ENCODE data around the gene ZDHHC4. TPM values are rescaled to one million over a fixed set of nuclear protein-coding genes. Genes with fewer than 3 reads are reported as not detected.
A peak's percentile ranks its signal among the peaks of the same experiment; 100 is the strongest.
"Not testable (repeated sequence)": the region's sequence is repeated elsewhere in the genome, so short reads cannot be mapped to it uniquely, and the experiment has no call there.

Gene ZDHHC4
- total RNA-seq, 1 donor from 2014 or later = 36.3 TPM

DNA sequence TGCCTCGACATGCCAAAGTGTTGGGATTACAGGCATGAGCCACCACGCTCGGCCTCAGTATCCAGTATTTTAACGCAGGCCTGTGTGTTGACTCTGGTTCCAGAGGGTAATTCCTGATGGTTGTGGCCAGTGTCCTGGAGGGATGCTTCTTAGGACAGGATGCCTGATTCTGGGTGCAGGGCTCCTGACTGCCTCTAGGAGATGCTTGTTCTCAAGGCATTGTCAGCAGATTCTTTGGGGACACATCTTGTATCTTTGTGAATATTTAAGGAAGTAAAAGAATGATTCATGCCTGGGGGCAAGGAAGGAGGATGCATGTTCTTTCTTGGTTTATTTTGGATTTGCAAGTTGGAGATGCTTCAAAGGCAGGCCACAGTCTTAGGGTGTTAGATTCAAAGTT lies 2.2 kb downstream of the ZDHHC4 start:
- intact Hi-C loops (cut with DNase I) = no loop called here
- H3K9me3 ChIP-seq = no peaks in the 10 kb centered on the region
- H3K27me3 ChIP-seq = no peaks in the 10 kb centered on the region
- peaks cover 8% of the 10 kb centered on the region for H3K4me1 ChIP-seq
- no peak overlapping the region for H3K4me3 ChIP-seq
- H3K36me3 ChIP-seq = peaks cover 0 to 39% of the 10 kb centered on the region in 2 donors
- H3K27ac ChIP-seq = no peak overlapping the region
- DNase-seq (ENCODE audit: extremely low spot score in 2 of 2) = no peak
- TF ChIP-seq POLR2AphosphoS5 (IDR thresholded peaks at IDR 0.05; ENCODE audit: insufficient read depth in 1 of 2, low read depth in 1 of 2) = no peak
- TF ChIP-seq, protein P1, sequence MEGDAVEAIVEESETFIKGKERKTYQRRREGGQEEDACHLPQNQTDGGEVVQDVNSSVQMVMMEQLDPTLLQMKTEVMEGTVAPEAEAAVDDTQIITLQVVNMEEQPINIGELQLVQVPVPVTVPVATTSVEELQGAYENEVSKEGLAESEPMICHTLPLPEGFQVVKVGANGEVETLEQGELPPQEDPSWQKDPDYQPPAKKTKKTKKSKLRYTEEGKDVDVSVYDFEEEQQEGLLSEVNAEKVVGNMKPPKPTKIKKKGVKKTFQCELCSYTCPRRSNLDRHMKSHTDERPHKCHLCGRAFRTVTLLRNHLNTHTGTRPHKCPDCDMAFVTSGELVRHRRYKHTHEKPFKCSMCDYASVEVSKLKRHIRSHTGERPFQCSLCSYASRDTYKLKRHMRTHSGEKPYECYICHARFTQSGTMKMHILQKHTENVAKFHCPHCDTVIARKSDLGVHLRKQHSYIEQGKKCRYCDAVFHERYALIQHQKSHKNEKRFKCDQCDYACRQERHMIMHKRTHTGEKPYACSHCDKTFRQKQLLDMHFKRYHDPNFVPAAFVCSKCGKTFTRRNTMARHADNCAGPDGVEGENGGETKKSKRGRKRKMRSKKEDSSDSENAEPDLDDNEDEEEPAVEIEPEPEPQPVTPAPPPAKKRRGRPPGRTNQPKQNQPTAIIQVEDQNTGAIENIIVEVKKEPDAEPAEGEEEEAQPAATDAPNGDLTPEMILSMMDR (IDR thresholded peaks at IDR 0.05) = no peak
- no peak for TF ChIP-seq POLR2A (IDR thresholded peaks at IDR 0.05)

GRCh38 chr7:6585746-6586432 lies 8.6 kb downstream of the ZDHHC4 start:
- H3K4me1 ChIP-seq = peaks cover 10% of the 10 kb centered on the region
- H3K4me3 ChIP-seq; DNase-seq (ENCODE audit: extremely low spot score in 2 of 2); H3K9me3 ChIP-seq; intact Hi-C loops (cut with DNase I); H3K27me3 ChIP-seq; H3K27ac ChIP-seq: not testable (repeated sequence)
- peaks cover 0 to 51% of the 10 kb centered on the region in 2 donors for H3K36me3 ChIP-seq

GRCh38 chr7:6588566-6588965 lies 11.3 kb downstream of the ZDHHC4 start:
- no peak for DNase-seq (ENCODE audit: extremely low spot score in 2 of 2)
- Histone ChIP-seq H3K27me3 (no peaks in the 10 kb centered on the region), H3K27ac (no peak overlapping the region), H3K36me3 (peaks cover 0 to 48% of the 10 kb centered on the region in 2 donors), H3K4me1 (peaks cover 23% of the 10 kb centered on the region), H3K4me3 (no peak overlapping the region), H3K9me3 (no peaks in the 10 kb centered on the region)
- TF ChIP-seq, protein P1 (IDR thresholded peaks at IDR 0.05) = no peak
- TF ChIP-seq POLR2AphosphoS5 (IDR thresholded peaks at IDR 0.05; ENCODE audit: insufficient read depth in 1 of 2, low read depth in 1 of 2) (no peak), POLR2A (IDR thresholded peaks at IDR 0.05) (no peak)
- intact Hi-C loops (cut with DNase I) = no loop called here

DNA sequence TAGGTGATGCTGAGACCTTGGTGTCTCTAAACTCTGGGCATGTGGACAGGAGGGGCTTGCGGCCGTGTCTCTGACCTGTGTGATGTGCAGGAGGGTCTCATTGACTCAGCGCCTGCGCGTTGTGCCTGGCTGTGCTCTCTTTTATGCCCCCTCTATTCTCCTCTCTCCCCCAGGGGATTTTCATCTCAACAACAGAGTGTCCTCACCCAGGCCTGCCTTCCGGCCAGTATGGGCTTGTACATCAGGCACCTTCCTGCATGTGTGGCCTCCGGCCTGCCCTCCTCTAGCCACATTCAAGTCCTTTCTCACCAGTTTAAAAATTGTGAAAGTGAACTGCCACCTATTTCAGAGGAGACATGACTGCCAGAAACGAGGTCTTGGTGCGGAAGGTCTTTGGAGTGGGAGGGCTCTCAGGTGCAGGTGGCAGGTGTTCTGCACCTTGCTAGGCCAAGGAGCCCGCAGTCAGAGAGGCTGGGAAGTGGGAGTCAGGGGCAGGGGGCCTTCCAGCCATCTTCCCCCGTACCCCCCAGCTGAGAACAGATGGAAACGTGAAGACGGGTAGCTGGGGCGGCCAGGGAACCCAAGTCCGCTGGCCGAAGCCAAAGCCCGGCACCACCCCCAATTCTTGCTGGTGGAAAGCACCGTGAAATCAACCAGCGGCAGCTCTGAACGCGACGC lies 12.0 kb downstream of the ZDHHC4 start:
- peaks cover 0 to 48% of the 10 kb centered on the region in 2 donors for H3K36me3 ChIP-seq
- no peaks in the 10 kb centered on the region for H3K9me3 ChIP-seq
- intact Hi-C loops (cut with DNase I) = no loop called here
- no peak for DNase-seq (ENCODE audit: extremely low spot score in 2 of 2)
- H3K27me3 ChIP-seq = no peaks in the 10 kb centered on the region
- H3K27ac ChIP-seq = no peak overlapping the region
- H3K4me1 ChIP-seq = peaks cover 23% of the 10 kb centered on the region
- TF ChIP-seq, protein P1 (IDR thresholded peaks at IDR 0.05) = no peak
- TF ChIP-seq POLR2A (IDR thresholded peaks at IDR 0.05) (no peak), POLR2AphosphoS5 (IDR thresholded peaks at IDR 0.05; ENCODE audit: insufficient read depth in 1 of 2, low read depth in 1 of 2) (no peak)
- H3K4me3 ChIP-seq = peak overlapping the region; percentile 70 to 74

DNA sequence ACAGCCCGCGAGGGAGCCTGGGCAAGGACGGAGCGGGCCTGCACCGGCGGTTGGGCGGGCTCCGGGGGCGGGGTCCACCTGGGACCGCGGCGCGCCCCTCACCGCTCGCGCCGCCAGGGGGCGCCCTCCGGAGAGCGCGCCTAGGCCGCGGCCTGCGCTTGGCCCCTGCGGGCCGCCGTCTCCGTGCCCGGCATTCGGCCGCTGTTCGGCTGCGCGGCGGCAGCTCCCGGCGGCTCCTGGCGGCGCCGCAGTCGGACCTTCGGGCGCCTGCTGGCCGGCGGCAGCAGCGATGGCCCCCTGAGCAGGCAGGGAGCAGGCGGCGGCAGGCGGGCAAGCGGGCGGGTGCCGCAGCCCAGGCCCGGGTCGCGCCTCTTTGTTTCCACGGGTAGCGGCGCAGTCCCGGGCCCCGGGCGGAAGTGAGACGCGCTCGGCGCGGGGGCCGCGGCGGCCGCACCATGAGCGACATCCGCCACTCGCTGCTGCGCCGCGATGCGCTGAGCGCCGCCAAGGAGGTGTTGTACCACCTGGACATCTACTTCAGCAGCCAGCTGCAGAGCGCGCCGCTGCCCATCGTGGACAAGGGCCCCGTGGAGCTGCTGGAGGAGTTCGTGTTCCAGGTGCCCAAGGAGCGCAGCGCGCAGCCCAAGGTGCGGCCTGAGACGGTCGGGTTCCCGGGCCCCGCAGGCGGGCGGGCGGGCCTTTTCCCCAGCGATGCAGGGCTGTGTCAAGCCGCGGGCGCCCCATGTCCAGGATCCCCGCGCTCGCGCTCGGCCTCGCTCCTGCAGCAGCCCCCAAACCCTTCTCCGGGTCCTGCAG lies 12.8 kb downstream of the ZDHHC4 start, which contains the start of gene INTS15:
Gene INTS15 (plus strand): TSS at position 193 of the 816 bp plus-strand sequence. CDS start 263 bp downstream, at position 456.
- H3K27ac ChIP-seq = peak within 1 kb of the TSS; percentile 83
- H3K4me3 ChIP-seq = peak within 1 kb of the TSS; percentile 70 to 74
- intact Hi-C loops (cut with DNase I) = no loop called here
- DNase-seq (ENCODE audit: extremely low spot score in 2 of 2) = no peak
- peaks cover 0 to 47% of the 10 kb centered on the region in 2 donors for H3K36me3 ChIP-seq
- H3K9me3 ChIP-seq = no peaks in the 10 kb centered on the region
- H3K4me1 ChIP-seq = peaks cover 23% of the 10 kb centered on the region
- TF ChIP-seq POLR2A (IDR thresholded peaks at IDR 0.05) = peak in 1 of 2 donors; percentile 49
- TF ChIP-seq POLR2AphosphoS5 (IDR thresholded peaks at IDR 0.05; ENCODE audit: insufficient read depth in 1 of 2, low read depth in 1 of 2) = peak in 1 of 2 donors; percentile 41
- TF ChIP-seq, protein P1 (IDR thresholded peaks at IDR 0.05) = peak; percentile 38 to 90 (median 46)
- H3K27me3 ChIP-seq = no peaks in the 10 kb centered on the region
